ENCODE results near the gene ZNF408. TPM values are rescaled to one million over a fixed set of nuclear protein-coding genes. Genes with fewer than 3 reads are reported as not detected.
A peak's percentile ranks its signal among the peaks of the same experiment; 100 is the strongest.

ZNF408 gene
- total RNA-seq, 1 donor from 2014 or later = 2.5 TPM

DNA sequence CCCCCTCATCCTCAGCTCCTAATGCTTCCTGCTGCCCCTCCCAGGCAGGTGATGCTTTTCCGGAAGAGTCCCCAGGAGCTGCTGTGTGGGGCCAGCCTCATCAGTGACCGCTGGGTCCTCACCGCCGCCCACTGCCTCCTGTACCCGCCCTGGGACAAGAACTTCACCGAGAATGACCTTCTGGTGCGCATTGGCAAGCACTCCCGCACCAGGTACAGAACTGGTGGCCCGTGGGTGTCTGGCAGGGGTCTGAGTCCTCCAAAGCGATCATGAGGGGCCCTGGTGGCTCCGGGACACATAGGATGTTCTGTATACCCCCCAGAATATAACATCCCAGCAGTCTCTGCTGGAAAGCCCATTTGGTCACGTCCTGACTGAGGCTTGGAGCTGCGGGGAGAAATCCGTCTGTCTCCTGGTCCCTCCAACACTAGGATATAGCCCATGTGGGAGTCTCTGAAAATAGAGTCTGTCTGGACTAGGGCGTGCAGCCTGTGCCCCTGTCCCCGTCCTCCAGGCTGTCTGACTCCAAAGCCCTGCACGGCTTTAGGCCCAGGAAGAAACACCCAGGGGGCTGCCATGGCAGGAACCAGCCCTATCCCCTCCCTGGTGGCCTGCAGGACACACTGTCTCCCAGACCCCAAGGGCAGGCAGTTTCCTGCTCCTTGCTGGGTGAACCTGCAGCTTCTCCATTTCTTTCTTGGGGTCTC is 27.3 kb downstream of the ZNF408 start:
- no peak for DNase-seq

DNA sequence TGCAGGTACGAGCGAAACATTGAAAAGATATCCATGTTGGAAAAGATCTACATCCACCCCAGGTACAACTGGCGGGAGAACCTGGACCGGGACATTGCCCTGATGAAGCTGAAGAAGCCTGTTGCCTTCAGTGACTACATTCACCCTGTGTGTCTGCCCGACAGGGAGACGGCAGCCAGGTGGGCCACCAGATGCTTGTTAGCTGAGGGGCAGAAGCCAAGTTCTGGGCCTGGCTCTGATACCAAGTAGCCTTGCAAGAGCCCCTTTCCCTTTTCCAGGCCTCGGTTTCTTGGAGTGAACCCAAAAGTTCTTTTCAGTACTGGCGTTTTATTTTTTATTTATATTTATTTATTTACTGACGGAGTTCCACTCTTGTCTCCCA is 27.8 kb downstream of the ZNF408 start:
- no peak for DNase-seq

DNA sequence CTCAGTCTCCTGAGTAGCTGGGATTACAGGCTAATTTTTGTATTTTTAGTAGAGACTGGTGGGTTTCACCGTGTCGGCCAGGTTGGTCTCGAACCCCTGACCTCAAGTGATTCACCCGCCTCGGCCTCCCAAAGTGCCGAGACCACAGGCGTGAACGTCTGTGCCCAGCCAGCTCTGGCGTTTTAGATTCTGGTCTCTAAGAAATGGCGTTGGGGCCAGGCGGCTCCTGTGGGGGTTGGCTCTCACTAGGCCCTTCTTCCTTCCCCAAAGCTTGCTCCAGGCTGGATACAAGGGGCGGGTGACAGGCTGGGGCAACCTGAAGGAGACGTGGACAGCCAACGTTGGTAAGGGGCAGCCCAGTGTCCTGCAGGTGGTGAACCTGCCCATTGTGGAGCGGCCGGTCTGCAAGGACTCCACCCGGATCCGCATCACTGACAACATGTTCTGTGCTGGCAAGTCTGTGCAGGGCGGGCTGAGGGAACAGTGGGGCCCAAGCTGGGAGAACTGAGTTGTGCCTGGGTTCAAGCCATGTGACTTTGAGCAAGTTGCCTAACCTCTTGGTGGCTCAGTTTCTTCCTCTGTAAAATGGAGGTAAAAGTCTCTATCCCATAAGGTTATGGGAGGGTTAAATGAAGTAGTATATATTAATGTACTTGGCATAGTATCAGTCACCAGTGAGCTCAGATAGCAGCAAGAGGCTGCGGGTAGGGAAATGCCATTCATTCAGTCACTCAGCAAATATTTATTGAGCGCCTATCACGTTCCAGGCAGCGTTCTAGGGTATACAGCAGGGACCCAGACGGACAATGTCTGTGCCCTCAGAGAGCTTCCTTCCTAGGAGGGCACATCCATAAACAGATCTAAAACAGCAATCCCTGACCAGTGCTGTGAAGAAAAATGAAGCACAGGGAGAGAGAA is 28.5 kb downstream of the ZNF408 start:
- no peak for DNase-seq

DNA sequence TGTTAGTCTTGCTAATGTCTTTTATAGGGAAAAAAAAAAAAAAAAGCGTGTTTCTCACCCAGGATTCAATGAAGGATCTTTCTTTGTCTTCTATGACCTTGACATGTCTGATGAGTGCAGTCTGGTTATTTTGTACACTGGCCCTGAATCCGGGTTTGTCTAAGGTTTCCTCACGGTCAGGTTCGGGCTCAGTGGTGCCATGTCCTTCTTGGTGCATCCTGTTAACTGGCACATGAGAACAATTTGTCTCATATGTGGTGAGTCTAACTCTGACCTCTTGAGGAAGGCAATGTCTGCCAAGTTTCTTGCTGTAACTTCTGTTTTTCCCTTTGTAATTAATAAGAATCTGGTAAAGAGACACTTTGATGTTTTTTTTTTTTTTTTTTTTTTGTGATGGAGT is 30.7 kb downstream of the ZNF408 start:
- no peak for DNase-seq

DNA sequence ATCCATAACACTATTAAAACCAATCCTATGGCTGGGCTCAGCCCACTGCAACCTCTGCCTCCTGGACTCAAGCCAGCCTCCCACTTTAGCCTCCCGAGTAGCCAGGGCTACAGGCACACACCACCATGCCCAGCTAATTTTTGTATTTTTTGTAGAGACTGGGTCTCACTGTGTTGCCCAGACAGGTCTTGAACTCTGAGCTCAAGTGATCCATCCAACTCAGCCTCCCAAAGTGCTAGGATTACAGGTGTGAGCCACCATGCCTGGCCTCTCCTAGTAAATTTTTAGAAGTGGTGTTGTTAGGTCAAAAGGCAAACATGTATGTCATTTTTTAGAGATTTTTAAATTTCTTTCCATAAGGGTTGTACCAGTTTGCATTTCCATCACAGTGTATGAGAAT is 32.4 kb downstream of the ZNF408 start:
- DNase-seq = no peak

DNA sequence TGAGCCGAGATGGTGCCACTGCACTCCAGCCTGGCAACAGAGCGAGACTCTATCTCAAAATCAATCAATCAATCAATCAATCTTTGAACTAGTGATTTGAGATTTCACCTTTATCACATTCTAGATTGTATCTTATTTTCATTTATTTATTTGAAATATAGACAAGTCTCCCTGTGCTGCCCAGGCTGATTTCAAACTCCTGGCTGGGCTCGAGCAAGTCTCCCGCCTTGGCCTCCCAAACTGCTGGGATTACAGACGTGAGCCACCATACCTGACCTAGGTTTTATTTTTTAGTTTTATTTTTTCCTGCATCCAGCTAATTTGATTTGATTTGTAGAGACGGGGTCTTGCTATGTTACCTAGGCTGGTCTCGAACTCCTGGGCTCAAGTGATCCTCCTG is 35.3 kb downstream of the ZNF408 start:
- no peak for DNase-seq

DNA sequence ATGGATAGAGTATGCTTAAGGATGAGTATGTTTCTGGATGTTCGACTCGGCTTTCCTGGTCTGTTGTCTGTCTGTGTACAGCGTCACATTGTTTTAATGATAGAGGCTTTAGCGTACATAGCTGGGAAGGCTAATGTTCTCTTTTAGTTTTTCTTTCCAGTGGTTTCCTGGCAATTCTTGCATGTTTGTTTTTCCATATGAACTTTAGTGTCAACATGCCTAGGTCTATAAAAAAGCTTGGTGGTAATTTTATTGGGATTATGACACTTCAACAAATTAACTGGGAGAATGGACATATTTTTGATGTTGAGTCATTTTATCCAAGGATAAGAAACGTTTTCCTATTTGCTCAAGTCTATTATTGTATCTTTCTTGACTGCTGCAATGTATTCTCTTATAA is 35.8 kb downstream of the ZNF408 start:
- peak; percentile 16 for DNase-seq

DNA sequence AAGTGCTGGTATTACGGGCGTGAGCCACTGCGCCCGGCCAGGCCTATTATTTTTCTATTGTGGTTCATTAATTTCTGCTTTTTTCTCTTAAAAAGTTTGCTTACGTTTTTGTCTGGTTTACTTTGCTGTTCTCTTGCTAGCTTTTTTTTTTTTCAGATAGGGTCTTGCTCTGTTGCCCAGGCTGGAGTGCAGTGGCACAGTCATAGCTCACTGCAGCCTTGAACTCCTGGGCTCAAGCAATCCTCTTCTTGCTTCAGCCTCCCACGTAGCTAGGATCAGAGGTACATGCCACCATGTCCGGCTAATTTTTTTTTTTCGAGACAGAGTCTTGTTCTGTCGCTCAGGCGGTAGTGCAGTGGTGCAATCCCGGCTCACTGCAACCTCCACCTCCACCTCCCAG is 36.9 kb downstream of the ZNF408 start:
- DNase-seq = no peak

DNA sequence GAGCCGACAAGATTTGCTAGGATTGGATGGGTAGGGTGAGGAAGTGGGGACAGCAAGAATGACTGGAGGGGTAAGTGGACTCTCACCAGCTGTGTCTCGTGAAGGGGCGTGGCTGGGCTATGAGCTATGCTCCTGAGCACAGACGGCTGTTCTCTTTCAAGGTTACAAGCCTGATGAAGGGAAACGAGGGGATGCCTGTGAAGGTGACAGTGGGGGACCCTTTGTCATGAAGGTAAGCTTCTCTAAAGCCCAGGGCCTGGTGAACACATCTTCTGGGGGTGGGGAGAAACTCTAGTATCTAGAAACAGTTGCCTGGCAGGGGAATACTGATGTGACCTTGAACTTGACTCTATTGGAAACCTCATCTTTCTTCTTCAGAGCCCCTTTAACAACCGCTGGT is 38.1 kb downstream of the ZNF408 start:
- DNase-seq = no peak

DNA sequence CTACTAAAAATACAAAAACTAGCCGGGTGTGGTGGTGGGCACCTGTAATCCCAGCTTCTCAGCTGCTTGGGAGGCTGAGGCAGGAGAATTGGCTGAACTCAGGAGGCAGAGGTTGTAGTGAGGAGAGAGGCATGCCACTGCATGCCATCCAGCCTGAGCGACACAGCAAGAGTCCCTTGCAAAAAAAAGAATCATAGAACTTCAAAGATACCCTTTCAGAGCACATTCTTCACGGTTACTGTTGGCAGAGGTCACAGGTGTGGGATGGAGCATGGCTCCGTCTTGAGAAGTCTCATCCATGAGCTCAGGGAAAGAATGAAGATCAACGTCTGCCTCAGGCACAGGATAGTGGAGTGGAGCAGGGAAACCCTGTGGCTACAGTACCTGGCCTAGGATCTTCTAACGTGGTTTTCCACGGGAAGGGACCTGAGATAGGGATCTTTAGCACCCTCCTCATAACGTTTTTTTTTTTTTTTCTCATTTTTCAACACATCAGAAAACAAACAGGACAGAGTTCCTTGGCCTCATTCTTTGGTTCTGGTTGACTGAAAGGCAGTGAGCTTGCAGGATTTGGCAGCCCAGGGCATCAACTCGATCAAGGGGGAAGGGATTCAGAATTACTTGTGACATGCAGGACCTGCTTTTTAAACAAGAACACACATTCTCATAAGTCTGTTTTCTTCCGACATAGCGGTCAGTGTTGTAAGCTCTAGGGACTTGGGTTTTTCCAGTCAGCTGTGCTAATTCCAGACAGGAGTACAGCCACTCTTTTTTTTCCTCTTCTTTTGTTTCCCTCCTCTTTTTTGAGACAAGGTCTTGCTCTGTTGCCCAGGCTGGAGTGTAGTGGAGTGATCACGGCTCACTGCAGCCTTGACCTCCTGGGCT is 41.0 kb downstream of the ZNF408 start:
- DNase-seq = no peak

DNA sequence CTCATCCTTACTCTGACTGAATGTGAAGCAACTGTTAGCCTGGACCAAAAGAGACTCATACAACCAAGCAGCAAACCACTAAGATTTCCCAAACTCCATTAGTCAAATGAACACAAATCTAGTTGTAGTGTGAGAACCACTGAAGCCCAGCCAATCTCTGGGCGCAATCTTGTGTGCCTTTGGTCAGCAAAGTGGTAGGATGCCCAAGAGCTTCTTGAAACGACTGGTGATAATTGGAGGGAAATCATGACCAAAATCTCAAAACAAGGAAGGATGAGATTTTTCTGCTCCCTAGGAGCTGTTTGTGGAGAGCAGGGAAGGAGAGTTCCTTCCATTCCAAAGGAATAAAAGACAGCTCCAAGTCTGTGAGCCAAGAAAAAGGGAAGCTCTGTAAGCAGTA is 42.2 kb downstream of the ZNF408 start:
- DNase-seq = no peak

DNA sequence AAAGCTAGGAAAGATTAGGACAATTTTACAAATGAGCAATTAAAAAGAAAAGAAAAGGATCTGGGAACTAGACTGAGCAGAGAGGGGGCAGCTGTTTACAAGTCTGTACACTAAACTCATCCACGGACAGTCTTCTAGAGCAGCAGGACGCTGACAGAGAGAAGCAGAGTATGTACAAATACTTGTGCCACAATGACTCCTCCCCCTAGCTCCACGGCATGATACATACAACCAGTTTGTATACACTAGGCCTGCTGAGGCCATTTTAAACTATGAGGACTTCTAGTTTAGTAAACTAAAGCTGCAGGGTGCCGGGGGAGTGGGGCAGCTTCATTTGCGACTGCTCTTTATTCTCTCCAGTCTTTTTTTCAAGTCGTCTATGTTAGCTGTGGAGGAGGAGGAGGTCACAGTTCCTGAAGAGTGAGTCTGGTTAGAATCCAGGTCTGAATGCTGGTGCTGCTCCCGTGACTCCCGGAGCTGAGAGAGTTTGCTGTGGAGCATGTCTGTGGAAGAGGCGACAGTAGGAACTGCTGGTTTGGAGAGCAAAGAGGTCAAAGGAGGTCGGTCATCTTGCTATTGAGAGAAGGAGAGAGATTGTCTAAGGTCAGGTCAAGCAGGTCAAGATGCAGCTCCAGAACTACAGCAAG is 43.0 kb downstream of the ZNF408 start:
- no peak for DNase-seq

DNA sequence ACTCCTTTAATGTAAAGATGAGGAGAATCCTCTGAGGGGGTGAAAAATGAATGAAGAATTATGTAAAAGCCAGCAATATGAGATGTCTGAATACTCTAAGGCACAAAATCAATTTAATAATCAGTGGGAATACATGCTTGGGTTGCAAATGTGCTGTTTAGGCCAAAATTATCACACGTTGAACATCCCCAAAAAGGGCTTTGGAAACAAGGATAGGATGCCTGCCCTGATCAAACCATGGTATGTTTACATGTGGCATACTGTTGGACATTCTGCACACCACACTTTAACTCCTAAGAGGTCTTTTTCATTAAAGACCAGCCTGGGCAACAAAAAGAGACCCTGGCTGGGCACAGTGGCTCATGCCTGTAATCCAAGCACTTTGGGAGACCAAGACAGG is 44.5 kb downstream of the ZNF408 start:
- DNase-seq = no peak

DNA sequence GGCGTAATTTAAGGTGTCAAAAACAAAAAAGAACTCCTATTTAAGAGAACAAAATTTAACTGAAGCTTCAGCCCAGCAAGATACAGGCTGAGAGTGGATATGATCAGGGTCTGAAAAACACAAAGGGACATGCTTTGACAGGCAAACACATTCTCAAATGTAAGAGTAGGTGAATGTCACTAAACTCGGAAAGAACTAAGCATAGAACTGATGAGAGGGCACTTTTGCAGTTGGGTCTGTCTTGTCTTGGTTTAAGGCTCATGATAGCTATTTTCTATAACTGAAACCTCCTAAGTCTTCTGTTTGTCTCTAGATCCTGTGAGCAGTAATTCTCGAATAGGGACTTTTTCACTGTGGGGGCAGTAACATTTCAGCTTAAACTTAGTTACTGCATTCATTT is 45.2 kb downstream of the ZNF408 start:
- DNase-seq = no peak

DNA sequence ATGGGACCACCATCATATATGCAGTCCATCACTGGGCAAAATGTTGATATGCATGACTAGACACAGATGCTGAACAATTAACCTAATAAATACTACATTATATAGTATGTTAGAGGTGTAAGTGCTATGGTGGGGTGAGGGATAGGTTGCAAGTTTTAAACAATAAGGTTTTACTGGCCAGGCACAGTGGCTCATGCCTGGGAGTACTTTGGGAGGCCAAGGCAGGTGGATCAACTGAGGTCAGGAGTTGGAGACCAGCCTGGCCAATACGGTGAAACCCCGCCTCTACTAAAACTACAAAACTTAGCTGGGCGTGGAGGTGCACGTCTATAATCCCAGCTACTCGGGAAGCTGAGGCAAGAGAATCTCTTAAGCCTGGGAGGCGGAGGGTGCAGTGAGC is 46.3 kb downstream of the ZNF408 start:
- DNase-seq = no peak

Small RNA genes lying within 50 kb of the gene (small RNA-seq; reads per million reads assigned to genes)
- gene MIR5582 (ENCODE audit: low replicate concordance) = not detected

Other genes starting within 250 kb of the ZNF408 start
- 19.8 TPM for gene AMBRA1, start 107.0 kb upstream of the ZNF408 start, total RNA-seq
- 2.4 TPM for gene HARBI1, start 83.8 kb upstream of the ZNF408 start, total RNA-seq
- gene ATG13, start 83.5 kb upstream of the ZNF408 start, total RNA-seq = 57.4 TPM
- 28.5 TPM for gene ARHGAP1, start 412 bp upstream of the ZNF408 start, total RNA-seq
- gene F2, start 18.2 kb downstream of the ZNF408 start, total RNA-seq = not detected
- gene CKAP5, start 145.2 kb downstream of the ZNF408 start, total RNA-seq = 73.4 TPM
- 25.6 TPM for gene LRP4, start 217.5 kb downstream of the ZNF408 start, total RNA-seq
- 20.7 TPM for gene CSTPP1, start 235.7 kb downstream of the ZNF408 start, total RNA-seq